Activated T-cell treated with anti-CD3 and anti-CD28 coated beads, Interleukin-2, amount 50 U/mL, for 72 hours (primary cell): ENCODE measurements around the gene TBC1D17. TPM values are rescaled to one million over a fixed set of nuclear protein-coding genes. Genes with fewer than 3 reads are reported as not detected.

Experiments
- ATAC-seq, 2 donors: fragments of 150-1000 bp; cut with Tn5 transposase; replicated peaks in 1 of 2; 2 replicates each; pipeline ENCODE4 v1.10.0; 2021; ENCODE audit warnings: moderate library complexity in 2 of 2, mild to moderate bottlenecking in 1 of 2
- DNase-seq, 2 donors: peaks; one replicate each; pipeline ENCODE4 v3.0.0; 2021 to 2022; ENCODE audit warnings: mixed read lengths in 1 of 2
- H3K27ac Mint-ChIP-seq: one replicate; pipeline ENCODE4 v1.8.0; 2022; ENCODE audit warnings: mild to moderate bottlenecking, moderate library complexity, mixed read lengths
- H3K27me3 Mint-ChIP-seq: one replicate; pipeline ENCODE4 v1.8.0; 2022; ENCODE audit warnings: low read depth, mixed read lengths
- H3K36me3 Mint-ChIP-seq, 2 donors: one replicate each; pipeline ENCODE4 v1.8.0; 2022; ENCODE audit warnings: mixed read lengths in 2 of 2, mild to moderate bottlenecking in 1 of 2; ENCODE audit not compliant: insufficient read depth in 2 of 2
- H3K4me1 Mint-ChIP-seq: one replicate; pipeline ENCODE4 v1.8.0; 2022; ENCODE audit warnings: low read depth, mixed read lengths
- H3K4me3 Mint-ChIP-seq, 2 donors: one replicate each; pipeline ENCODE4 v1.8.0; 2022; ENCODE audit warnings: mild to moderate bottlenecking in 2 of 2, mixed read lengths in 2 of 2, moderate library complexity in 2 of 2
- H3K9me3 Mint-ChIP-seq, 2 donors: one replicate each; pipeline ENCODE4 v1.8.0; 2022; ENCODE audit warnings: mixed read lengths in 2 of 2
- total RNA-seq, 2 donors: library from RNA; stranded (reverse); gene quantifications; one replicate each; pipeline ENCODE4 v1.2.3, GENCODE V29; 2022

TBC1D17 gene
- total RNA-seq, 2 donors from 2014 or later: 47.9 to 53.9 TPM

DNA sequence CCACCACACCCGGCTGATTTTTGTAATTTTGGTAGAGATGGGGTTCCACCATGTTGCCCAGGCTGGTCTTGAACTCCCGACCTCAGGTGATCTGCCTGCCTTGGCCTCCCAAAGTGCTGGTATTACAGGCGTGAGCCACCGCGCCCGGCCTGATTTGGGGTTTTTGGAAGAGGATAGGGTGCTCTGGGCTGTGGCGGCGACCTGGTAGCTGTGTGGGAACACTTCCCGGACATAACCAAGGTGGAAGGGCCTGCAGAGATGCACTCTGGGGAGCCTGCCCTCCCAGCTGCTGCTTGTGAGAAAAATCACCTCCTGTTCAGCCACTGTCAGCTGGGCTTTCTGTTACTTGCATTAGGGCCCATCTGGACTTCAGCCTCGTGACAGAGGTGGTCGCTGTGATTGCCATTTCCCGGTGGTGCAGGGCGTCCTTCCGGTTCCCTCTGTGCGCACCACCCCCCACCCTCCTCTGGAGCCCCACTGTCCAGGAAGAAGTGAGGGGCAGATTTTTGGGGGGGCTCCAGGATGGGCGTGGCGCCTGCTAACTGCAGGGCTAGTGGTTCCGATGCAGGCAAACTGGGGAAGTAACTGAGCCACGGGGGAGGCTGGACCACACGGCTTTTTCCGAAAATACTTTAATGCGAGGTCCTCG lies 11.7 kb downstream of the TBC1D17 start:
- Mint-ChIP-seq H3K36me3 (peaks cover 11 to 15% of the 10 kb centered on the region in 2 donors), H3K9me3 (no peaks in the 10 kb centered on the region), H3K4me3 (peak overlapping the region; percentile 27 to 49), H3K4me1 (peaks cover 34% of the 10 kb centered on the region), H3K27ac (no peak overlapping the region), H3K27me3 (no peaks in the 10 kb centered on the region)
- DNase-seq: no peak
- ATAC-seq: no peak

DNA sequence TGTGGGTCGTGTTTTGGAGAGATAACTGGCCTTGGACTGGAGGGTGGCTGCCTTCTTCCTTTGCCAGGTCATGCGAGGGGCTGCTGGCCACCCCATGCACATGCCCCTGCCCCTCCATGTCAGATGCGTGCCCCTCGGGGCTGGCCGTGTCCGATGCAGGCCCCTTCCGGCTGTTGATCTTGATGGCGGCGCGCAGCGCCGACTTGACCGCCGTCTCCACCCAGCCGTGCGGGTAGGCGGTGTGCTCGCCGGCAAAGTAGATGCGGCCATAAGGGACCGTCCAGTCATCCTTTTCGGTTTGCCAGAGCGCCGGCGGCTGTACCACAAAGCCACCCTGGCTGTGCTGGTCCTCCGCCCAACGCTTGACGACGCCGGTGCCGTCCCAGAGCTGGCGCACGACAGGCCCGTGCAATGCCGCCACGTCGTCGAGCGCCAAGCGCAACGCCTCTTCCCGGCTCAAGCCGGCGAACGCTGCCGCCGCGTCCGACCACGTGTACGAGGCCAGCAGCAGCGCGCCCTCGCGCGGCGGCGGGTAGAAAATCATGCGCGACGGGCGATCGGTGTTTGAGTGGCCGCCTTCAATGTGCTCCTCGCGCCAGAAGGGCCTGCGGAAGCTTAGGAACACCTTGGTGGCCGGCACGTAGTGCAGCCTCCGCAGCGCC lies 12.3 kb downstream of the TBC1D17 start:
- Mint-ChIP-seq H3K27me3 (no peaks in the 10 kb centered on the region), H3K4me3 (peak overlapping the region; percentile 80 to 87), H3K36me3 (peaks cover 11 to 15% of the 10 kb centered on the region in 2 donors), H3K9me3 (no peaks in the 10 kb centered on the region), H3K27ac (no peak overlapping the region), H3K4me1 (peaks cover 38% of the 10 kb centered on the region)
- DNase-seq (peak; percentile 84 to 86), ATAC-seq (peak; percentile 68 to 70)

DNA sequence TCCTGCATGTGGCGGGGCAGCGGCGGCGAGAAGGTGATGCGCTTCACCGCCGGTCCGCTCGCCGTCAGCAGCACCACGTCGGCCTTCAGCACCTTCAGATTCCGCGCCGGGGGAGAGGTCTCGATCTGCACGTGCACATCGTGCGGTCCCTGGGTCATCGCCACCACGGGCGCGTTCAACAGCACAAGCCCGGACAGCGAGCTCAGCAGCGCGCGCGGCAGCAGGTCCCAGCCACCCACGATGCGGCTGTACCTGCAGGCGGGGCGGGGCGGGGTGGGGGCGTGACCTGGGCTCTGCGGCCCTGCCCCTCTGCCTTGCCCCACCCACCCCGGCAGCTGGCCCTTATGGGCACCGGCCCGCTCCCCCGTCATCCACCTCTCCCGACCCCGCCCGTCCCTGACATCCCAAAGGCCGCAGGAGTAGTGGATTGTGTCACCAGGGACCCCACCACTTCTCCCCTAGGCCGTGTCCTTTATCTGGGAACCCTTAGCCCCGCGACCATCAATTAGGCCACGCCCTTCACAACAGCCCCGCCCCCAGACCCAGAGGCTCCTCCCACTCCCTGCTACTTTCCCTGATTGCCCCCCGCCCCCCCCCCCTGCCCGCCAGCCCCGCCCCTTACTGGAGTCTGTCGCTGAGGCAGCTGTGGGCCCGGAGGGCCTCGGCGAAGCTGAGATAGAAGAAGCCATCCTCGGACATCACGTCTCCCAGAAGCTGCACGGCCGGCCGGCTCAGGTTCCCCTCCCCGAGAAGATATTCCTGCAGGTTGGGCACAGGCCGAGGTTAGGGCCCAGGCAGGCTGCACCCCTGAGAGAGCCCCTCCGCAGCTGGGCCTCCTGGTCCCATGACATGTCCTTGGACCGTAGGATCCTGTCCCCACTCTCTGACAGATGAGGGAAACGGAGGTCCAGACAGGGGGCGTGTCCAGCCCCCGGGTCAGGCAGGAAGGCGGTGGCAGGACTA lies 13.1 kb downstream of the TBC1D17 start:
- Mint-ChIP-seq H3K9me3 (no peaks in the 10 kb centered on the region), H3K36me3 (peaks cover 13% of the 10 kb centered on the region in 2 donors), H3K27me3 (no peaks in the 10 kb centered on the region), H3K27ac (no peak overlapping the region), H3K4me1 (peaks cover 46% of the 10 kb centered on the region), H3K4me3 (peak overlapping the region; percentile 80 to 87)
- DNase-seq: peak; percentile 63 to 64
- ATAC-seq: peak; percentile 73 to 76

DNA sequence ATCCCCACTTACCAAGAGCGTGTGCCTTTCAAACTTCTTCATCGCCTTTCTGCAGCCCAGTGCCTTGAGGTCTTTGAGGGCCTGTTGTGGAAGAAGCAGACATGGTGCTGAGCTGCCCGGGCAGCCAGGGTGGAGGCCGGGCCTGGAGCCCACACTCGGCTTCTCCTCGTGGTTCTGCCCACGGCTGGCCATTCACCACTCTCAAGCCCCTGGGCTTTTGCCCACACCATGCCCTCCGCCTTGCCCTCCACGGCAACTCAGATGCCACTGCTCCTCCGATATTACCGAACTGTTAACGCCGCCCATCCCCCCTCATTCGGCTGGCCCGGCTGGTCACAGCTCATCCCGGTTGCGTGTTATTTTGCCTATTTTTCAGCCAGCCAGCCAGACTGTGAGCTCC lies 13.9 kb downstream of the TBC1D17 start:
- H3K27me3 Mint-ChIP-seq: no peaks in the 10 kb centered on the region
- H3K4me3 Mint-ChIP-seq: peak overlapping the region; percentile 33 to 40
- no peak for DNase-seq
- peaks cover 53% of the 10 kb centered on the region for H3K4me1 Mint-ChIP-seq
- no peak overlapping the region for H3K27ac Mint-ChIP-seq
- H3K9me3 Mint-ChIP-seq: no peaks in the 10 kb centered on the region
- peaks cover 13% of the 10 kb centered on the region in 2 donors for H3K36me3 Mint-ChIP-seq
- no peak for ATAC-seq

DNA sequence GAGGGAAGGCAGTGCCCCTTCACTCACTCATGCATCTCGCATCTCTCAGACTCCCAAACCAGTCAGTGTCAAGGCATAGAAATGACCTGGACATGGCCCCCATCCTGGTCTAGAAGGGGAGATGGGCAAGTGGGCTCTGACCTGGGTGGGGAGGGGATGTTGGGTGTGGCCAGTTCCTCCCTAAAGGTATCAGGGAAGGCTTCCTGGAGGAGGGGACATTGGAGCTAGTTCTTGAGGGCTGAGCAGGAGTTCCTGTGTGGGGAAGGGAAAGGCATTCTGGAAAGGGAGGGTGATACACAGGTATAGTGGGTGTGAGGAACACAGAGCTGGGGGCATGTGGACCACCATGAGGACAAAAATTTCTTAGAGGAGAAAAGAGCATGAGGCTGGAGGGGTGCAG lies 15.2 kb downstream of the TBC1D17 start:
- peaks cover 13% of the 10 kb centered on the region in 2 donors for H3K36me3 Mint-ChIP-seq
- H3K4me1 Mint-ChIP-seq: peaks cover 67% of the 10 kb centered on the region

DNA sequence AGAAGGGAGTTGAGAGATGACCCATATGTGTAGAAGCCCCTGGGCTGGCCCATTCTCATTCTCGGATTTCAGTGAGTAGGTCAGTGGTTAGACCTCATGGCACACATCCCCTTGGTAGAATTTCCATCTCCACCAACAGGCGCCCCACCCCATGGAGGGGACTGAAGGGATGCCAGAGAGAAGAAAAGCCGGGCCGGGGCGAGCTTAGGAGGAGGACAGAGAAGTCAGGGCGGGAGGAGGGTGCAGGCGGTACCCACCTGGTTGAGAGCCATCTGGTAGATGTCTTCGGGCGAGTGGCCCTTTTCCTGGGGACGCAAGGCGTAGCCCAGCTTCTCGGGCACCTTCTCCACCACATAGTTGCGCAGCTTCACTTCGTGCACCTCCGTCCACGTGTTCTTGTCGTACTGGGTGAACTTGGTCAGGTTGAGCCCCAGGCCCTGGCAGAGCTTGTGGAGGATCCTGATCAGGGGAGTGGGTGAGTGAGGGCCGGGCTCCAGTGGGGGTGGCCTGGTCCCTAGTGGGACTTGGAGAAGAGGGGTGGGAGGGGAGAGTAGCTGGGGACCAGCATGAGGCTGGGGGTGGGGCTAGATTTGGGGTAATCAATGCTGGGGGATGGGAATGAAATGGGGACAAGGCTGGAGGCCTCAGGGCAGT lies 16.6 kb downstream of the TBC1D17 start:
- peaks cover 8 to 11% of the 10 kb centered on the region in 2 donors for H3K36me3 Mint-ChIP-seq
- H3K4me3 Mint-ChIP-seq: peak overlapping the region; percentile 81 to 87
- no peak for ATAC-seq
- peak in 1 of 2 donors; percentile 49 for DNase-seq
- no peaks in the 10 kb centered on the region for H3K9me3 Mint-ChIP-seq
- peak overlapping the region; percentile 90 for H3K27ac Mint-ChIP-seq
- H3K27me3 Mint-ChIP-seq: no peaks in the 10 kb centered on the region
- peaks cover 77% of the 10 kb centered on the region for H3K4me1 Mint-ChIP-seq

More for the DNA sequence above, 15.2 kb downstream of the TBC1D17 start:
- no peaks in the 10 kb centered on the region for H3K27me3 Mint-ChIP-seq
- no peak for ATAC-seq
- H3K27ac Mint-ChIP-seq: peak overlapping the region; percentile 41
- peak overlapping the region; percentile 59 to 61 for H3K4me3 Mint-ChIP-seq
- no peak for DNase-seq
- H3K9me3 Mint-ChIP-seq: no peaks in the 10 kb centered on the region

DNA sequence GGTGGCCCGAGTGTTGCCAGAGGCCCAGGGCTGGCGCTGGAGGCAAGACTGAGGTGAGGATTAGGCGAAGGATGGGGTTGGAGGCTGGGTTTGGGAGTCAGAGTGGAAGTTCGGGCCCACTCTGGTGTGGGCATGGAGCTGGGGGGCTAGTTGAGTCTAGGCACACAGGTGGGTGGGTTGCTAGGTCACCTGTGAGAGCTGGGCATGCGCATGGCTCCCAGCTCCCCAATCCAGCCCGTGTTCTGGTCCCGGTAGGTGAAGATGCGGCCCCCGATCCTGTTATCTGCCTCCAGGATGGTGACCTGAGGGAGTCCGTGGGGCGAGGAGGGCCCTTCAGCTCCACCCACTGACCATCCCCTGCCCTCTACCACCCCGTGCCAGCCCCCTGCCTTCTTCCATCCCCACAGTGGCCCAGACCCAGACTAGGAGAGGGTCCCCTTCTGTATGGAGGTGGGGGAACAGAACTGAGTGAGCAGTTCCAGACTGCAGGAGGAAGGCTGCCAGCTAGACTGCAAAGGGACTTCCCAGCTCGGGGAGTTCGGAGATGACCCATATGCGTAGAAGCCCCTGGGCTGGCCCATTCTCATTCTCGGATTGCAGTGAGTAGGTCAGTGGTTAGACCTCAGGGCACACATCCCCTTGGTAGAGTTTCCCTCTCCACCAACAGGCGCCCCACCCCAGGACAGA lies 17.5 kb downstream of the TBC1D17 start:
- peak overlapping the region; percentile 90 for H3K27ac Mint-ChIP-seq
- H3K36me3 Mint-ChIP-seq: peaks cover 5 to 9% of the 10 kb centered on the region in 2 donors
- no peaks in the 10 kb centered on the region for H3K27me3 Mint-ChIP-seq
- DNase-seq (peak; percentile 76), ATAC-seq (peak; percentile 38 to 57)
- H3K4me3 Mint-ChIP-seq: peak overlapping the region; percentile 81 to 87
- no peaks in the 10 kb centered on the region for H3K9me3 Mint-ChIP-seq
- peaks cover 76% of the 10 kb centered on the region for H3K4me1 Mint-ChIP-seq

DNA sequence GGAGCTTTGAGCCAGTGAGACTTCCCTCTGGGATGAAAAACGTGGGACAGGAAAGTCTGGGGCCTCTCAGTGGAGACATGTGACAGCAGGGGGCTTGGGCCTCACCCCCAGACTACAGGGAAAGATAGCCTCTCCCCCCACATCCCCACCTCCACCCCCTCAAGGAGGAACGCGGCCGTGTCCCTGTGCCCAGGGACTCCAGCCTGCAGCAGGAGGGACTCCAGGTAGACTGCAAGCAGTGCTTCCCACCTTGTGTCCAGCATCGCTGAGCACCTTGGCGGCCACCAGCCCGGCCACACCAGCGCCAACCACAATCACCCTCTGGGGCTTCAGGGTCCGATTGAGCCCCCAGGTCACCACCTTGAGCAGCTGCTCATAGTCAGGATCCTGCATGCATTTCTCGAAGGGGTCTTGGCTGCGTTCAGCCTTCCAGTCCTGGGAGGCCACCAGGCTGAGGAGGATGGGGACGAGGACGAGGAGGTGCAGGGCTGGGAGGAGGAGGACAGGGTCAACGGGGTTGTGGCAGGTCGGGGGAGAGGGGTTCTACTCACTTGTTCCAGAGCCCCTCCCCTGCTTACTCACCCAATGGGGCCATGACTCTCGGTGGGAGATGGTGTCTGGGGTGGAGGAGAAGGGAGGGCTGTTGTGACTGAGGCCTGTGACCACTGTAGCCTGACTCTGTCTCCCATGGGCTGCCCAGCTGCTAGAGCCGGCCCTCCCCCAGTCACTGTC lies 18.2 kb downstream of the TBC1D17 start:
- Mint-ChIP-seq H3K27ac (peak overlapping the region; percentile 80), H3K4me3 (peak overlapping the region; percentile 81 to 87), H3K36me3 (peaks cover 5 to 9% of the 10 kb centered on the region in 2 donors), H3K9me3 (no peaks in the 10 kb centered on the region), H3K4me1 (peaks cover 81% of the 10 kb centered on the region), H3K27me3 (no peaks in the 10 kb centered on the region)
- DNase-seq (peak; percentile 50 to 57), ATAC-seq (peak; percentile 12 to 24)

DNA sequence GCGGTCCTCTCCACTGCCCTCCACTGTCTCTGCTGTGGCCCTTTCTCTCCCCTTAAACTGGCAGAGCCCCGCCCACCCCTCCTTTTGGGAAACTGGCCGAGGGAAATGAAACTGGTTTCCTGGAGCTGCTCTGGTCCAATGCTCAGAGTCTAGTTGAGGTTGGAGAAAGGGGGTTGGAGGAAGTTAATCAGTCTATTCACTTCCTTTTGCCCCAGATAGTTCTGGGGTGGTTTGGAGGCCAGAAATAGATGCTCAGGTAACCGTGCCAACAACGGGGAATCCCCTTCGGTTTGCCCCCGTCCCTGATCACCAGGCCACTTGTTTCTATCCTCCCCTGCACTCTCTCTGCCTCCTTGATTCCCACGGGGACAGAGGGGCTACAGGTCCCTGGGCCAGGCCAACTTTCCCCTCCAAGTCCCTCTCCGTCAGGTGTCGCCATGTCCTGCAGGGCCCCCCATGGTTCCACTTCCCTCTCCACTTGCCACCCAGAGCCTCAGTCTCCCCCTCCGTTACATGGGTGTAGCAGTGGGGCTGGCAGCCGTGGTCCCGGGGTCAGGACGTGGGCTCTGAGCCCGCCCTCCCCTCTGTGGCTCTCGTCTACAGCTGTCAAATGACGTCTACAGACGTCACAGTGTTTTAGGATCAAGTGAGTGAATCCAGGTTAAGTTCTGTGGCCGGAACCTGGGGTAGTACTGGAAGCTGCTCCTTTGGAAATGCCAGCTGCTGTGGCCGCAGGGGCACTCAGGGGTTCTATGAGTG lies 19.5 kb downstream of the TBC1D17 start, which contains the start of gene IL4I1:
TSS of gene IL4I1 (minus strand) at position 25 of the 759 bp plus-strand sequence. CDS start 727 bp downstream, outside the sequence.
- Mint-ChIP-seq H3K9me3 (no peaks in the 10 kb centered on the region), H3K27ac (peak within 1 kb of the TSS; percentile 80), H3K27me3 (no peaks in the 10 kb centered on the region), H3K36me3 (peaks cover 2 to 9% of the 10 kb centered on the region in 2 donors), H3K4me1 (peaks cover 79% of the 10 kb centered on the region), H3K4me3 (peak within 1 kb of the TSS; percentile 81 to 87)
- ATAC-seq (peak; percentile 55 to 63), DNase-seq (peak; percentile 71 to 74)

DNA sequence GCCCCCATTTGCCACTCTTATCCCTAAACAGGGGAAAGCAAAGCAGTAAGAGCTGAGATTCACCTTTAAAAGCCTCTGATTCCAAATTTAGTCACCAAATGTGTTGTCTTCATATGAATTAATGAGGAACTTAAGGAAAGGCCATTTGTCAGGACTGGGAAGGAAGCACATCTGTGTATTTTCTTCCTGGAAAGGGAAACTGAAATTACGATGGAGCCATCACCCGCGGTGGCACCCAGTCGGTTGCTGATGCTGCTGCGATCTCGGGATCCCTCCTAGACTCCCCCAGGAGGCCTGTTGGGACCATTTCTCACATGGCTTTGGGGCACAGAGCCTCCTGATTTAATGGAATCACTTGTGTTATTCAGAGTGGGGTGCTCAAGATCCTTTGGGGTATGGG lies 26.6 kb downstream of the TBC1D17 start:
- DNase-seq (no peak), ATAC-seq (no peak)
- Mint-ChIP-seq H3K36me3 (peaks cover 5 to 15% of the 10 kb centered on the region in 2 donors), H3K4me1 (peaks cover 73% of the 10 kb centered on the region), H3K27me3 (no peaks in the 10 kb centered on the region), H3K27ac (no peak overlapping the region), H3K4me3 (peak overlapping the region in 1 of 2 donors; percentile 49), H3K9me3 (no peaks in the 10 kb centered on the region)
